DOHH2 (cell line): ENCODE measurements around the gene SLC17A8.

Experiments
- EZH2phosphoT487 ChIP-seq: fragments of 200-600 bp; sonication (generic); IDR thresholded peaks from 2 replicates; pipeline ENCODE4 v1.6.1; 2017; ENCODE audit warnings: borderline replicate concordance, mild to moderate bottlenecking, antibody characterized with exemption, low read length, moderate library complexity, mixed read lengths
- TF ChIP-seq, protein P1 (sequence below): fragments of 200-600 bp; sonication (generic); IDR thresholded peaks from one replicate; pipeline ENCODE4 v1.5.1; 2014; ENCODE audit warnings: antibody characterized with exemption, mild to moderate bottlenecking, low read depth, low read length; ENCODE audit not compliant: poor library complexity, severe bottlenecking

GRCh38 chr12:100391856-100392255 lies 35.0 kb downstream of the SLC17A8 start:
- TF ChIP-seq, protein P1, sequence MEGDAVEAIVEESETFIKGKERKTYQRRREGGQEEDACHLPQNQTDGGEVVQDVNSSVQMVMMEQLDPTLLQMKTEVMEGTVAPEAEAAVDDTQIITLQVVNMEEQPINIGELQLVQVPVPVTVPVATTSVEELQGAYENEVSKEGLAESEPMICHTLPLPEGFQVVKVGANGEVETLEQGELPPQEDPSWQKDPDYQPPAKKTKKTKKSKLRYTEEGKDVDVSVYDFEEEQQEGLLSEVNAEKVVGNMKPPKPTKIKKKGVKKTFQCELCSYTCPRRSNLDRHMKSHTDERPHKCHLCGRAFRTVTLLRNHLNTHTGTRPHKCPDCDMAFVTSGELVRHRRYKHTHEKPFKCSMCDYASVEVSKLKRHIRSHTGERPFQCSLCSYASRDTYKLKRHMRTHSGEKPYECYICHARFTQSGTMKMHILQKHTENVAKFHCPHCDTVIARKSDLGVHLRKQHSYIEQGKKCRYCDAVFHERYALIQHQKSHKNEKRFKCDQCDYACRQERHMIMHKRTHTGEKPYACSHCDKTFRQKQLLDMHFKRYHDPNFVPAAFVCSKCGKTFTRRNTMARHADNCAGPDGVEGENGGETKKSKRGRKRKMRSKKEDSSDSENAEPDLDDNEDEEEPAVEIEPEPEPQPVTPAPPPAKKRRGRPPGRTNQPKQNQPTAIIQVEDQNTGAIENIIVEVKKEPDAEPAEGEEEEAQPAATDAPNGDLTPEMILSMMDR, result no peak
- TF ChIP-seq EZH2phosphoT487, result no peak
